Hypothalamus (tissue), 51 donors: ENCODE results near the gene MPZL2.

Source experiments
- DNase-seq, 51 donors: peaks; one replicate each; lab custom pipeline; 2025; lab: John Stamatoyannopoulos, UW

Gene MPZL2

DNA sequence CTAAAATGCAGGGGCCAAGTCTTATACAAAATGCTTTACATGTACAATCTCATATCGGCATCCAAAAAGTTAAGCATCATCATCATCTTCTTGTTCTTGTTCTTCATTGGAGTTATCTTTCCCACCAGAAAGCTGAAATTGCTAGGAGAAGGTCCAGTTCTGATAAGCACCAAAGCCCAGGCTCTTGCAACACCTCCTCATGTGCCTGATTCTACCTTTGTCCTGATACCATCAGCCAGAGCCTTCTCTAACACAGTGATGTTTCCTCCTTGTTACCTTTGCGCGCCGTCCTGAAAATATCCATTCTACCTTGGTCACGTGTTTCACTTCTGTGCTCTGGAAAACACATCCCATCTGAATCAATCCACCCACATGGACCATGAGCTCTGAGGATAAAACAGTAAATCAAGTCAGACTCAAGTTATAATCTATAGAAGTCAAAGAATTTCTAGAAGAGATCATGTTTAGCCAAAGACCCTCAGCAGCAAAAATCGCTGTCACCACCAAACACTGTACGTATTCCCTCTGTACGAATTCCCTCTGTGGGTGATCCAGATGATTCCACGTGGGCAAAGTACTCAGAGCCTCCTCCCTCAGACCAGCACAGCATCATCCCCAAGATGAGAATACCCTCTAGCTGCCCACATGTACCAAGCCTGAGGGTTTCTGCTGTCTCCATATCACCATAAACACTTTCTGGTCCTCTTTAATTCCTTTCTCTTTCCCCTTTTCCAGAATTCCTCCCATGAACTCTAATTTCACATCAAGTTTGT, 58.3 kb downstream of the MPZL2 start:
- DNase-seq, result no peak
